HEK293 (cell line): ENCODE measurements around the gene CHORDC1.

Experiments
- CTCF ChIP-seq: fragments of 450-650 bp; formaldehyde crosslinking; IDR thresholded peaks from 2 replicates; pipeline ENCODE4 v1.5.1; 2016; ENCODE audit warnings: missing biosample characterization, missing genetic modification characterization
- SP2 ChIP-seq: fragments of 450-650 bp; formaldehyde crosslinking; IDR thresholded peaks from 2 replicates; pipeline ENCODE4 v1.5.1; 2016; ENCODE audit warnings: missing biosample characterization, missing genetic modification characterization
- TF ChIP-seq, protein P1 (sequence below): sonication (generic); formaldehyde crosslinking; IDR thresholded peaks from 2 replicates; pipeline ENCODE4 v1.8.1; 2022; ENCODE audit warnings: mild to moderate bottlenecking, moderate library complexity, missing genetic modification reagents
- TF ChIP-seq, protein P2 (sequence below): fragments of 450-650 bp; formaldehyde crosslinking; conservative IDR thresholded peaks from 2 replicates; pipeline ENCODE4 v1.5.1; 2016; ENCODE audit warnings: low read depth, missing biosample characterization, missing genetic modification characterization

GRCh38 chr11:90256404-90257157, 33.7 kb upstream of the CHORDC1 start:
- TF ChIP-seq, protein P1, sequence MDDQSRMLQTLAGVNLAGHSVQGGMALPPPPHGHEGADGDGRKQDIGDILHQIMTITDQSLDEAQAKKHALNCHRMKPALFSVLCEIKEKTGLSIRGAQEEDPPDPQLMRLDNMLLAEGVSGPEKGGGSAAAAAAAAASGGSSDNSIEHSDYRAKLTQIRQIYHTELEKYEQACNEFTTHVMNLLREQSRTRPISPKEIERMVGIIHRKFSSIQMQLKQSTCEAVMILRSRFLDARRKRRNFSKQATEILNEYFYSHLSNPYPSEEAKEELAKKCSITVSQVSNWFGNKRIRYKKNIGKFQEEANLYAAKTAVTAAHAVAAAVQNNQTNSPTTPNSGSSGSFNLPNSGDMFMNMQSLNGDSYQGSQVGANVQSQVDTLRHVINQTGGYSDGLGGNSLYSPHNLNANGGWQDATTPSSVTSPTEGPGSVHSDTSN (CRISPR knock-in tag): no peak
- TF ChIP-seq CTCF (no peak), SP2 (tag by site-specific recombination) (no peak)
- TF ChIP-seq, protein P2, sequence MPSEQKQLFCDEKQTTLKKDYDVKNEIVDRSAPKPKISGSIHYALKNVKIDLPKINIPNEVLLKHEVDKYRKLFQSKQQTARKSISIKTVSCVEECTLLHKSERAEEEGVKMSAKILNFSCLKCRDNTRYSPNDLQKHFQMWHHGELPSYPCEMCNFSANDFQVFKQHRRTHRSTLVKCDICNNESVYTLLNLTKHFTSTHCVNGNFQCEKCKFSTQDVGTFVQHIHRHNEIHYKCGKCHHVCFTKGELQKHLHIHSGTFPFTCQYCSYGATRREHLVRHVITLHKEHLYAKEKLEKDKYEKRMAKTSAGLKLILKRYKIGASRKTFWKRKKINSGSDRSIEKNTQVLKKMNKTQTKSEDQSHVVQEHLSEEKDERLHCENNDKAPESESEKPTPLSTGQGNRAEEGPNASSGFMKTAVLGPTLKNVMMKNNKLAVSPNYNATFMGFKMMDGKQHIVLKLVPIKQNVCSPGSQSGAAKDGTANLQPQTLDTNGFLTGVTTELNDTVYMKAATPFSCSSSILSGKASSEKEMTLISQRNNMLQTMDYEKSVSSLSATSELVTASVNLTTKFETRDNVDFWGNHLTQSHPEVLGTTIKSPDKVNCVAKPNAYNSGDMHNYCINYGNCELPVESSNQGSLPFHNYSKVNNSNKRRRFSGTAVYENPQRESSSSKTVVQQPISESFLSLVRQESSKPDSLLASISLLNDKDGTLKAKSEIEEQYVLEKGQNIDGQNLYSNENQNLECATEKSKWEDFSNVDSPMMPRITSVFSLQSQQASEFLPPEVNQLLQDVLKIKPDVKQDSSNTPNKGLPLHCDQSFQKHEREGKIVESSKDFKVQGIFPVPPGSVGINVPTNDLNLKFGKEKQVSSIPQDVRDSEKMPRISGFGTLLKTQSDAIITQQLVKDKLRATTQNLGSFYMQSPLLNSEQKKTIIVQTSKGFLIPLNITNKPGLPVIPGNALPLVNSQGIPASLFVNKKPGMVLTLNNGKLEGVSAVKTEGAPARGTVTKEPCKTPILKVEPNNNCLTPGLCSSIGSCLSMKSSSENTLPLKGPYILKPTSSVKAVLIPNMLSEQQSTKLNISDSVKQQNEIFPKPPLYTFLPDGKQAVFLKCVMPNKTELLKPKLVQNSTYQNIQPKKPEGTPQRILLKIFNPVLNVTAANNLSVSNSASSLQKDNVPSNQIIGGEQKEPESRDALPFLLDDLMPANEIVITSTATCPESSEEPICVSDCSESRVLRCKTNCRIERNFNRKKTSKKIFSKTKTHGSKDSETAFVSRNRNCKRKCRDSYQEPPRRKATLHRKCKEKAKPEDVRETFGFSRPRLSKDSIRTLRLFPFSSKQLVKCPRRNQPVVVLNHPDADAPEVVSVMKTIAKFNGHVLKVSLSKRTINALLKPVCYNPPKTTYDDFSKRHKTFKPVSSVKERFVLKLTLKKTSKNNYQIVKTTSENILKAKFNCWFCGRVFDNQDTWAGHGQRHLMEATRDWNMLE (tag by site-specific recombination): no peak
